ENCODE results near the gene SPACDR. TPM values are rescaled to one million over a fixed set of nuclear protein-coding genes. Genes with fewer than 3 reads are reported as not detected.
A peak's percentile ranks its signal among the peaks of the same experiment; 100 is the strongest.

SPACDR gene
- total and polyA plus RNA-seq, 9 of the 15 experiments (the other 6 are each of a cell fraction or from before 2014, with no cell fraction given): 0.07 to 0.55 (median 0.14) TPM; not detected in 1

- TF ChIP-seq ZNF592 (IDR thresholded peaks at IDR 0.05) (peak; percentile 98), KDM1A (IDR thresholded peaks at IDR 0.05) (0 out of 4 replicates have a peak, but pooled peaks of 1 of the 2 experiments have one; percentile 32), JUND (IDR thresholded peaks at IDR 0.05; ENCODE audit: borderline replicate concordance, low read depth, low read length) (peak; percentile 44; the same call in 1 of the 2 replicates), JUND (tag; IDR thresholded peaks at IDR 0.05; ENCODE audit: borderline replicate concordance, low read depth, low read length) (peak; percentile 12; the same call in 1 of the 3 replicates), RNF2 (IDR thresholded peaks at IDR 0.05) (peak; percentile 99), HNRNPLL (IDR thresholded peaks at IDR 0.05; ENCODE audit: low read depth, low read length, poor library complexity, severe bottlenecking) (peak; percentile 90)
- TF ChIP-seq, protein P1, sequence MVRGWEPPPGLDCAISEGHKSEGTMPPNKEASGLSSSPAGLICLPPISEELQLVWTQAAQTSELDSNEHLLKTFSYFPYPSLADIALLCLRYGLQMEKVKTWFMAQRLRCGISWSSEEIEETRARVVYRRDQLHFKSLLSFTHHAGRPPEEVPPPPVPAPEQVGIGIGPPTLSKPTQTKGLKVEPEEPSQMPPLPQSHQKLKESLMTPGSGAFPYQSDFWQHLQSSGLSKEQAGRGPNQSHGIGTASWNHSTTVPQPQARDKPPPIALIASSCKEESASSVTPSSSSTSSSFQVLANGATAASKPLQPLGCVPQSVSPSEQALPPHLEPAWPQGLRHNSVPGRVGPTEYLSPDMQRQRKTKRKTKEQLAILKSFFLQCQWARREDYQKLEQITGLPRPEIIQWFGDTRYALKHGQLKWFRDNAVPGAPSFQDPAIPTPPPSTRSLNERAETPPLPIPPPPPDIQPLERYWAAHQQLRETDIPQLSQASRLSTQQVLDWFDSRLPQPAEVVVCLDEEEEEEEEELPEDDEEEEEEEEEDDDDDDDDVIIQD (CRISPR knock-in tag; IDR thresholded peaks at IDR 0.05): no peak
- TF ChIP-seq, protein P2, sequence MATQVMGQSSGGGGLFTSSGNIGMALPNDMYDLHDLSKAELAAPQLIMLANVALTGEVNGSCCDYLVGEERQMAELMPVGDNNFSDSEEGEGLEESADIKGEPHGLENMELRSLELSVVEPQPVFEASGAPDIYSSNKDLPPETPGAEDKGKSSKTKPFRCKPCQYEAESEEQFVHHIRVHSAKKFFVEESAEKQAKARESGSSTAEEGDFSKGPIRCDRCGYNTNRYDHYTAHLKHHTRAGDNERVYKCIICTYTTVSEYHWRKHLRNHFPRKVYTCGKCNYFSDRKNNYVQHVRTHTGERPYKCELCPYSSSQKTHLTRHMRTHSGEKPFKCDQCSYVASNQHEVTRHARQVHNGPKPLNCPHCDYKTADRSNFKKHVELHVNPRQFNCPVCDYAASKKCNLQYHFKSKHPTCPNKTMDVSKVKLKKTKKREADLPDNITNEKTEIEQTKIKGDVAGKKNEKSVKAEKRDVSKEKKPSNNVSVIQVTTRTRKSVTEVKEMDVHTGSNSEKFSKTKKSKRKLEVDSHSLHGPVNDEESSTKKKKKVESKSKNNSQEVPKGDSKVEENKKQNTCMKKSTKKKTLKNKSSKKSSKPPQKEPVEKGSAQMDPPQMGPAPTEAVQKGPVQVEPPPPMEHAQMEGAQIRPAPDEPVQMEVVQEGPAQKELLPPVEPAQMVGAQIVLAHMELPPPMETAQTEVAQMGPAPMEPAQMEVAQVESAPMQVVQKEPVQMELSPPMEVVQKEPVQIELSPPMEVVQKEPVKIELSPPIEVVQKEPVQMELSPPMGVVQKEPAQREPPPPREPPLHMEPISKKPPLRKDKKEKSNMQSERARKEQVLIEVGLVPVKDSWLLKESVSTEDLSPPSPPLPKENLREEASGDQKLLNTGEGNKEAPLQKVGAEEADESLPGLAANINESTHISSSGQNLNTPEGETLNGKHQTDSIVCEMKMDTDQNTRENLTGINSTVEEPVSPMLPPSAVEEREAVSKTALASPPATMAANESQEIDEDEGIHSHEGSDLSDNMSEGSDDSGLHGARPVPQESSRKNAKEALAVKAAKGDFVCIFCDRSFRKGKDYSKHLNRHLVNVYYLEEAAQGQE (IDR thresholded peaks at IDR 0.05; ENCODE audit: borderline replicate concordance): no peak
- TF ChIP-seq, protein P2 (CRISPR knock-in tag; IDR thresholded peaks at IDR 0.05; ENCODE audit: low read depth): 0 out of 2 replicates have a peak, but pooled peaks have one; percentile 23
- TF ChIP-seq, protein P3, sequence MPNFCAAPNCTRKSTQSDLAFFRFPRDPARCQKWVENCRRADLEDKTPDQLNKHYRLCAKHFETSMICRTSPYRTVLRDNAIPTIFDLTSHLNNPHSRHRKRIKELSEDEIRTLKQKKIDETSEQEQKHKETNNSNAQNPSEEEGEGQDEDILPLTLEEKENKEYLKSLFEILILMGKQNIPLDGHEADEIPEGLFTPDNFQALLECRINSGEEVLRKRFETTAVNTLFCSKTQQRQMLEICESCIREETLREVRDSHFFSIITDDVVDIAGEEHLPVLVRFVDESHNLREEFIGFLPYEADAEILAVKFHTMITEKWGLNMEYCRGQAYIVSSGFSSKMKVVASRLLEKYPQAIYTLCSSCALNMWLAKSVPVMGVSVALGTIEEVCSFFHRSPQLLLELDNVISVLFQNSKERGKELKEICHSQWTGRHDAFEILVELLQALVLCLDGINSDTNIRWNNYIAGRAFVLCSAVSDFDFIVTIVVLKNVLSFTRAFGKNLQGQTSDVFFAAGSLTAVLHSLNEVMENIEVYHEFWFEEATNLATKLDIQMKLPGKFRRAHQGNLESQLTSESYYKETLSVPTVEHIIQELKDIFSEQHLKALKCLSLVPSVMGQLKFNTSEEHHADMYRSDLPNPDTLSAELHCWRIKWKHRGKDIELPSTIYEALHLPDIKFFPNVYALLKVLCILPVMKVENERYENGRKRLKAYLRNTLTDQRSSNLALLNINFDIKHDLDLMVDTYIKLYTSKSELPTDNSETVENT (CRISPR knock-in tag; IDR thresholded peaks at IDR 0.05): peak; percentile 97
Observed at GRCh38 chr7:100428199-100428966, 35.7 kb downstream of the SPACDR start, which contains the start of gene ZCWPW1 (continued).

Data from K562 (cell line).